ENCODE results near the gene PRR15.

- no peak for TF ChIP-seq CTCF (IDR thresholded peaks at IDR 0.05)
- TF ChIP-seq POLR2A (IDR thresholded peaks at IDR 0.05) = no peak
- TF ChIP-seq EP300 (IDR thresholded peaks at IDR 0.05) = no peak
These were observed 40.4 kb downstream of the PRR15 start for GRCh38 chr7:29604052-29604451.
